GM19438 (cell line): Measurements from ENCODE around the gene CPLANE1.
A peak's percentile ranks its signal among the peaks of the same experiment; 100 is the strongest.
"Not testable (repeated sequence)": the region's sequence is repeated elsewhere in the genome, so short reads cannot be mapped to it uniquely, and the experiment has no call there.

ENCODE experiments used
- ATAC-seq: cut with Tn5 transposase; IDR thresholded peaks from one replicate; pipeline ENCODE4 v1.9.1; 2021; ENCODE audit warnings: low read depth; ENCODE audit not compliant: unreplicated experiment

CPLANE1 gene

GRCh38 chr5:37248970-37249814 is at the start of gene CPLANE1:
Gene CPLANE1, minus strand, starts transcription at chr5:37249376. Its CDS starts 1,678 bp downstream, at chr5:37247698.
- ATAC-seq: peak; percentile 76

GRCh38 chr5:37296313-37296712 is 47.1 kb upstream of the CPLANE1 start:
- not testable (repeated sequence) for ATAC-seq

GRCh38 chr5:37283214-37283820 is 34.1 kb upstream of the CPLANE1 start:
- ATAC-seq: no peak

GRCh38 chr5:37275511-37275910 is 26.3 kb upstream of the CPLANE1 start:
- ATAC-seq: no peak

GRCh38 chr5:37272511-37272910 is 23.3 kb upstream of the CPLANE1 start:
- ATAC-seq: no peak

GRCh38 chr5:37268100-37268499 is 18.9 kb upstream of the CPLANE1 start:
- not testable (repeated sequence) for ATAC-seq

- no peak for ATAC-seq
These were observed 6.7 kb upstream of the CPLANE1 start for GRCh38 chr5:37255774-37256358.

GRCh38 chr5:37254581-37254980 is 5.4 kb upstream of the CPLANE1 start:
- no peak for ATAC-seq

- ATAC-seq: no peak
These were observed 2.5 kb upstream of the CPLANE1 start for GRCh38 chr5:37251665-37252064.

- no peak for ATAC-seq
These were observed 614 bp upstream of the CPLANE1 start for GRCh38 chr5:37249815-37250164.

- ATAC-seq: no peak
These were observed 681 bp downstream of the CPLANE1 start for GRCh38 chr5:37248421-37248969.

GRCh38 chr5:37247496-37247895 is 1.7 kb downstream of the CPLANE1 start:
- no peak for ATAC-seq

- ATAC-seq: no peak
These were observed 2.1 kb downstream of the CPLANE1 start for GRCh38 chr5:37247036-37247435.

GRCh38 chr5:37234288-37234687 is 14.9 kb downstream of the CPLANE1 start:
- no peak for ATAC-seq

- no peak for ATAC-seq
These were observed 22.8 kb downstream of the CPLANE1 start for GRCh38 chr5:37226377-37226776.

GRCh38 chr5:37222181-37222580 is 27.0 kb downstream of the CPLANE1 start:
- no peak for ATAC-seq

- not testable (repeated sequence) for ATAC-seq
These were observed 28.8 kb downstream of the CPLANE1 start for GRCh38 chr5:37220426-37220825.

GRCh38 chr5:37219384-37219783 is 29.8 kb downstream of the CPLANE1 start:
- not testable (repeated sequence) for ATAC-seq

- ATAC-seq: no peak
These were observed 31.2 kb downstream of the CPLANE1 start for GRCh38 chr5:37217976-37218375.

GRCh38 chr5:37214550-37214949 is 34.6 kb downstream of the CPLANE1 start:
- ATAC-seq: no peak

GRCh38 chr5:37212096-37212495 is 37.1 kb downstream of the CPLANE1 start:
- no peak for ATAC-seq
